ENCODE measurements around the gene COQ10A. TPM values are rescaled to one million over a fixed set of nuclear protein-coding genes. Genes with fewer than 3 reads are reported as not detected.
A peak's percentile ranks its signal among the peaks of the same experiment; 100 is the strongest.

The COQ10A gene
- total RNA-seq, 1 donor from 2014 or later: 18.9 TPM

DNA sequence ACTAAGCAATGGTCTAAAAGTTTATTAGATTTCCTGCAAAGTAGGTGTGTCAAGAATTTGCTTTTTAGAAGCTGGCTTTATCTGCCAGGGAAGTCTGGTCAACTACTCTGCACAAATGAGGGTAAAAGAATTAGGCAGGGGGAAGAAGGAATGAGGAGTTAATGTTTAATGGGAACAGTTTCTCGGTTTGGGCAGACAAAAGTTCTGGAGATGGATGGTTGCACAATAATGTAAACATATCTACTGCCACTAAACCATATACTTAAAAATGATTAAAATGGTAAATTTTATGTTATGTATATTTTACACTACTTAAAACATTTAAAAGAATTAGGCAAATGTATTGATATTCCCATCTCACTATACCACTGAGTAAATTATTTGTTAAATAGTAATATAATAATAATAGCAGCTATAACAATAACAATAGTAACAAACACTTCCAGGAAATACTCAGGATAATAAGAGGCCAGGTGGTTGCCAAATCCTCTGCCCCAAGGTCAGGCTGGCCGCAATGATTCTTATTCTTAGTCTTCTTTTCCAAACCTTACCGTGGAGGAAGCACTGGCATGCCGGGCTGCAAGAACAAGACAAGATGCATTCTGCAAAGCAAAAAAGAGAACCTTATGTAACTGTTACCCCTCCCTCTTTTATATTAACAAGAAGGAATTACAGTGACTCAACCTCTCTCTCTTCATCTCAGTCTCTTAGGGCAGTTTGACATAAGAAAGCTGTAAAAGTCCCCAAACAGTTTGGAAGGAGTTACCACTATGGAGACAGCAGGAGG is 19.5 kb downstream of the COQ10A start:
- no peak overlapping the region for H3K27ac Mint-ChIP-seq (ENCODE audit: unreplicated experiment)
- no peaks in the 10 kb centered on the region for H3K4me1 Mint-ChIP-seq (ENCODE audit: low read depth, unreplicated experiment)
- H3K9me3 Mint-ChIP-seq (ENCODE audit: unreplicated experiment): peaks cover 1% of the 10 kb centered on the region
- TF ChIP-seq, protein P1, sequence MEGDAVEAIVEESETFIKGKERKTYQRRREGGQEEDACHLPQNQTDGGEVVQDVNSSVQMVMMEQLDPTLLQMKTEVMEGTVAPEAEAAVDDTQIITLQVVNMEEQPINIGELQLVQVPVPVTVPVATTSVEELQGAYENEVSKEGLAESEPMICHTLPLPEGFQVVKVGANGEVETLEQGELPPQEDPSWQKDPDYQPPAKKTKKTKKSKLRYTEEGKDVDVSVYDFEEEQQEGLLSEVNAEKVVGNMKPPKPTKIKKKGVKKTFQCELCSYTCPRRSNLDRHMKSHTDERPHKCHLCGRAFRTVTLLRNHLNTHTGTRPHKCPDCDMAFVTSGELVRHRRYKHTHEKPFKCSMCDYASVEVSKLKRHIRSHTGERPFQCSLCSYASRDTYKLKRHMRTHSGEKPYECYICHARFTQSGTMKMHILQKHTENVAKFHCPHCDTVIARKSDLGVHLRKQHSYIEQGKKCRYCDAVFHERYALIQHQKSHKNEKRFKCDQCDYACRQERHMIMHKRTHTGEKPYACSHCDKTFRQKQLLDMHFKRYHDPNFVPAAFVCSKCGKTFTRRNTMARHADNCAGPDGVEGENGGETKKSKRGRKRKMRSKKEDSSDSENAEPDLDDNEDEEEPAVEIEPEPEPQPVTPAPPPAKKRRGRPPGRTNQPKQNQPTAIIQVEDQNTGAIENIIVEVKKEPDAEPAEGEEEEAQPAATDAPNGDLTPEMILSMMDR (IDR thresholded peaks at IDR 0.05; ENCODE audit: partially characterized antibody, unreplicated experiment): no peak
- no peak for DNase-seq
- H3K27me3 Mint-ChIP-seq (ENCODE audit: unreplicated experiment): peaks cover 2% of the 10 kb centered on the region
- H3K36me3 Mint-ChIP-seq (ENCODE audit: unreplicated experiment): no peaks in the 10 kb centered on the region
- H3K4me3 Mint-ChIP-seq (ENCODE audit: unreplicated experiment): no peak overlapping the region

DNA sequence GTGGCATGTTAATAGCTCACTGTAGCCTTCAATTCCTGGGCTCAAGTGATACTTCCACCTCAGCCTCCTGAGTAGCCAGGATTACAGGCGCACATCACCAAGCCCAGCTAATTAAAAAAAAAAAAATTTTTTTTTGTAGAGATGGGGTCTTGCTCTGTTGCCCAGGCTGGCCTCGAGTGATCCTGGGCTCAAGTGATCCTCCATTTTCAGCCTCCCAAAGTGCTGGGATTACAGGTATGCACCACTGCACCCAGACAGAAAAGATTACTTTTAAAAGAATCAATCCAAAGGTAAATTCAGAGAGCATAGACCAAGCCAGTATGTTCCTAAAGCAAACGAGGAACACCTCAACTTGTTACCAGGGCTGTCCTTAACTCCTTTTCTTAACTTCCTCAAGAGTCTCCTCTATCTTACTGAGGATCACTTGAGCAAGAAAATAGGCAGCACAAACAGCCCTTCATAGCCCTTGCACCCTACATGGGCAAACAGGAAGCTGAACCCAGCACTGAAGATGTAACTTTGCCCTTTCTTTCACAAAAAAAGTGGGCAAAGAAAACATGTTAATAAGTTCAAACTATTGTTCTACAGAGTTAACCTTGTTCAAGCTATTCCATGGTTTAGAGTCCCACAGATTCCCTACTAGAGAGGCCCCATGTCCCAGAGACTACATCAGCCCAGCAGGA is 22.1 kb downstream of the COQ10A start:
- TF ChIP-seq, protein P1 (IDR thresholded peaks at IDR 0.05; ENCODE audit: partially characterized antibody, unreplicated experiment): no peak
- Mint-ChIP-seq H3K4me3 (ENCODE audit: unreplicated experiment) (no peak overlapping the region), H3K9me3 (ENCODE audit: unreplicated experiment) (no peaks in the 10 kb centered on the region), H3K27ac (ENCODE audit: unreplicated experiment) (no peak overlapping the region), H3K4me1 (ENCODE audit: low read depth, unreplicated experiment) (no peaks in the 10 kb centered on the region), H3K27me3 (ENCODE audit: unreplicated experiment) (no peaks in the 10 kb centered on the region), H3K36me3 (ENCODE audit: unreplicated experiment) (no peaks in the 10 kb centered on the region)
- no peak for DNase-seq

GRCh38 chr12:56293795-56294194 is 27.1 kb downstream of the COQ10A start:
- Mint-ChIP-seq H3K36me3 (ENCODE audit: unreplicated experiment) (no peaks in the 10 kb centered on the region), H3K27ac (ENCODE audit: unreplicated experiment) (no peak overlapping the region), H3K4me1 (ENCODE audit: low read depth, unreplicated experiment) (peaks cover 13% of the 10 kb centered on the region), H3K9me3 (ENCODE audit: unreplicated experiment) (peaks cover 3% of the 10 kb centered on the region), H3K27me3 (ENCODE audit: unreplicated experiment) (no peaks in the 10 kb centered on the region), H3K4me3 (ENCODE audit: unreplicated experiment) (no peak overlapping the region)
- no peak for DNase-seq
- TF ChIP-seq, protein P1 (IDR thresholded peaks at IDR 0.05; ENCODE audit: partially characterized antibody, unreplicated experiment): no peak

DNA sequence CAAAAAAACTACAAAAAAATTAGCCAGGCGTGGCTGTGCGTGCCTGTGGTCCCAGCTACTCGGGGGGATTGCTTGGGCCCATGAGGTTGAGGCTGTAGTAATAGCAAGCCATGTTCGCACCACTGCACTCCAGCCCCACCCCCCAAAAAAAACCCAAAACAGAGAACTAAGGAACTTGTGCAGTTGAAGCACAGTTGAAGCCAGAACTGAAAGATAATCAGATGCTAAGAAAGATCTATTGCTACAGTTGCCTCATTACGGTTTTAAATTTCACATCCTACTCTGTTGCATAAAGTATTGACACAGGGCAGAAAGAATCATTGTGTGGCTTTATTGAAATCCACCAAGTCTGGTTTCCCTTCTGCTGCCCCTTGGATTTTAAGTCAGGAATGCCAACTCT is 29.6 kb downstream of the COQ10A start:
- no peak for DNase-seq
- TF ChIP-seq, protein P1 (IDR thresholded peaks at IDR 0.05; ENCODE audit: partially characterized antibody, unreplicated experiment): no peak
- peaks cover 2% of the 10 kb centered on the region for H3K27me3 Mint-ChIP-seq (ENCODE audit: unreplicated experiment)
- H3K36me3 Mint-ChIP-seq (ENCODE audit: unreplicated experiment): no peaks in the 10 kb centered on the region
- peaks cover 12% of the 10 kb centered on the region for H3K9me3 Mint-ChIP-seq (ENCODE audit: unreplicated experiment)
- peaks cover 21% of the 10 kb centered on the region for H3K4me1 Mint-ChIP-seq (ENCODE audit: low read depth, unreplicated experiment)
- peak overlapping the region; percentile 12 for H3K27ac Mint-ChIP-seq (ENCODE audit: unreplicated experiment)
- no peak overlapping the region for H3K4me3 Mint-ChIP-seq (ENCODE audit: unreplicated experiment)

DNA sequence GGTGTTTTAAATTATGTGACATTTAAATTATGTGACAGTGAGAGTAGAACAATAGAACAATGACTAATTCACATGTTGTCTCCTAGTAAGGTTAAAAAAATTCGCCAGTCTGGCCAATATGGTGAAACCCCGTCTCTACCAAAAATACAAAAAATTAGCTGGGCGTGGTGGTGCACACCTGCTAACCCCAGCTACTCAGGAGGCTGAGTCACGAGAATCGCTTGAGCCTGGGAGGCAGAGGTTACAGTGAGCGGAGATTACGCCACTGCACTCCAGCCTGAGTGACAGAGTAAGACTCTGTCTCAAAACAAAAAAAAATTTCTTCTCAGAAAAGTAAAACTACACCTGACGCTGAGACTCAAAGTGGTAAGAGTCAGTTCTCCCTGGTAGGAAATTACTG is 30.7 kb downstream of the COQ10A start:
- peaks cover 24% of the 10 kb centered on the region for H3K4me1 Mint-ChIP-seq (ENCODE audit: low read depth, unreplicated experiment)
- H3K27ac Mint-ChIP-seq (ENCODE audit: unreplicated experiment): no peak overlapping the region
- DNase-seq: no peak
- TF ChIP-seq, protein P1 (IDR thresholded peaks at IDR 0.05; ENCODE audit: partially characterized antibody, unreplicated experiment): no peak
- peaks cover 2% of the 10 kb centered on the region for H3K27me3 Mint-ChIP-seq (ENCODE audit: unreplicated experiment)
- peaks cover 12% of the 10 kb centered on the region for H3K9me3 Mint-ChIP-seq (ENCODE audit: unreplicated experiment)
- H3K36me3 Mint-ChIP-seq (ENCODE audit: unreplicated experiment): no peaks in the 10 kb centered on the region
- H3K4me3 Mint-ChIP-seq (ENCODE audit: unreplicated experiment): peak overlapping the region; percentile 95
